Endothelial cell of umbilical vein (primary cell): ENCODE results near the gene PTPRD. TPM values are rescaled to one million over a fixed set of nuclear protein-coding genes. Genes with fewer than 3 reads are reported as not detected.

Experiments
- BruUV-seq: library from RNA; stranded (reverse); fragments of 400-500 nt; replicated peaks from 2 replicates; lab custom pipeline; 2021; lab: Mats Ljungman, UMichigan
- CTCF ChIA-PET: fragments of 300-600, 350-600 bp; sonication (Branson Sonifier 250); formaldehyde crosslinking; loops from one replicate; lab custom pipeline; 2021; ENCODE audit warnings: antibody characterized with exemption, inconsistent platforms; lab: Charles Lee
- POLR2A ChIA-PET: fragments of 300-600, 350-600 bp; sonication (Branson Sonifier 250); formaldehyde crosslinking; loops from one replicate; lab custom pipeline; 2021; ENCODE audit warnings: antibody characterized with exemption, inconsistent platforms; lab: Charles Lee
- DNase-seq: peaks from one replicate; pipeline ENCODE4 v3.0.0-alpha.2; 2011; ENCODE audit warnings: low read depth, low spot score
- FAIRE-seq: peaks from 2 replicates; lab custom pipeline; 2011; peaks lifted over from hg19 to GRCh38; lab: Jason Lieb, UNC
- H2AFZ ChIP-seq: 2 replicates; pipeline ENCODE4 v1.6.0; 2012; ENCODE audit warnings: low read depth, low read length, control low read depth, inconsistent platforms
- H3K27ac ChIP-seq: 2 replicates; pipeline ENCODE4 v1.5.1; 2011; ENCODE audit warnings: low read depth, mild to moderate bottlenecking, control low read depth, low read length, moderate library complexity; ENCODE audit not compliant: insufficient read depth
- H3K27me3 ChIP-seq, 2 experiments: 2 replicates each; pipeline versions ENCODE4 v1.6.0 to v1.6.1; 2011; ENCODE audit warnings: low read length in 2 of 2, mixed read lengths in 1 of 2; ENCODE audit not compliant: control insufficient read depth in 2 of 2, insufficient read depth in 2 of 2
- H3K36me3 ChIP-seq, 2 experiments: 2 replicates in 1 of 2; 3 replicates in 1 of 2; pipeline ENCODE4 v1.5.1; 2011; ENCODE audit warnings: low read length in 2 of 2, mild to moderate bottlenecking in 1 of 2, moderate library complexity in 1 of 2; ENCODE audit not compliant: control insufficient read depth in 2 of 2, insufficient read depth in 2 of 2; ENCODE audit errors: extremely low read depth in 1 of 2
- H3K4me1 ChIP-seq: 3 replicates; pipeline ENCODE4 v1.5.1; 2011; ENCODE audit warnings: mild to moderate bottlenecking, low read length; ENCODE audit not compliant: control insufficient read depth, insufficient read depth; ENCODE audit errors: extremely low read depth
- H3K4me2 ChIP-seq: 2 replicates; pipeline ENCODE4 v1.6.1; 2011; ENCODE audit warnings: low read length, control low read depth, mixed read lengths; ENCODE audit not compliant: insufficient read depth
- H3K4me3 ChIP-seq, 3 experiments: fragments of 200-600 bp in 1 of 3; sonication (generic), shearing (Covaris generic) in 1 of 3; replicated peaks in 1 of 3; 2 replicates each; pipeline ENCODE4 v1.5.1; 2011 to 2016; ENCODE audit warnings: control low read depth in 3 of 3, low read length in 3 of 3, mild to moderate bottlenecking in 2 of 3, inconsistent platforms in 1 of 3, low read depth in 1 of 3, moderate library complexity in 1 of 3; ENCODE audit not compliant: insufficient read depth in 1 of 3
- H3K79me2 ChIP-seq: 2 replicates; pipeline ENCODE4 v1.6.0; 2012; ENCODE audit warnings: low read length, inconsistent platforms; ENCODE audit not compliant: control insufficient read depth, insufficient read depth
- H3K9ac ChIP-seq: replicated peaks from 2 replicates; pipeline ENCODE3; 2011; ENCODE audit warnings: low read length, control low read depth; ENCODE audit not compliant: insufficient read depth; ENCODE audit errors: extremely low read depth
- H3K9me1 ChIP-seq: replicated peaks from 3 replicates; pipeline ENCODE4 v1.6.0; 2011; ENCODE audit warnings: mild to moderate bottlenecking, low read length; ENCODE audit not compliant: control insufficient read depth, insufficient read depth; ENCODE audit errors: extremely low read depth
- H3K9me3 ChIP-seq: replicated peaks from 2 replicates; pipeline ENCODE4 v1.5.1; 2012; ENCODE audit warnings: low read length, inconsistent platforms; ENCODE audit not compliant: control insufficient read depth, insufficient read depth
- H4K20me1 ChIP-seq: replicated peaks from 2 replicates; pipeline ENCODE3; 2011; ENCODE audit warnings: mild to moderate bottlenecking, low read length; ENCODE audit not compliant: control insufficient read depth, insufficient read depth; ENCODE audit errors: extremely low read depth
- CTCF ChIP-seq, 2 donors: IDR thresholded peaks; 1 replicate in 1 of 2; 2 replicates in 1 of 2; pipeline ENCODE4 v1.5.1; 2011; ENCODE audit warnings: low read length in 2 of 2, mild to moderate bottlenecking in 2 of 2, moderate library complexity in 2 of 2, control low read depth in 1 of 2, inconsistent platforms in 1 of 2, low read depth in 1 of 2; ENCODE audit not compliant: insufficient read depth in 1 of 2; ENCODE audit errors: extremely low read depth in 1 of 2
- EZH2 ChIP-seq: IDR thresholded peaks from 2 replicates; pipeline ENCODE4 v1.6.1; 2012; ENCODE audit warnings: borderline replicate concordance, low read depth, mild to moderate bottlenecking, moderate library complexity, low read length, inconsistent platforms; ENCODE audit not compliant: severe bottlenecking
- FOS ChIP-seq: IDR thresholded peaks from 2 replicates; pipeline ENCODE4 v1.6.1; 2011; ENCODE audit warnings: mild to moderate bottlenecking, low read length, moderate library complexity, borderline replicate concordance; ENCODE audit not compliant: insufficient read depth
- GATA2 ChIP-seq: IDR thresholded peaks from 2 replicates; pipeline ENCODE4 v1.7.0; 2011; ENCODE audit warnings: low read depth, mild to moderate bottlenecking, moderate library complexity, mixed read lengths, low read length; ENCODE audit not compliant: insufficient read length, insufficient read depth
- JUN ChIP-seq: IDR thresholded peaks from 2 replicates; pipeline ENCODE4 v1.6.1; 2011; ENCODE audit warnings: borderline replicate concordance, low read depth; ENCODE audit not compliant: insufficient read length, insufficient read depth
- MAX ChIP-seq: IDR thresholded peaks from 2 replicates; pipeline ENCODE4 v1.6.1; 2011; ENCODE audit not compliant: insufficient read depth, insufficient read length
- MYC ChIP-seq: IDR thresholded peaks from one replicate; pipeline ENCODE4 v1.6.1; 2011; ENCODE audit warnings: mild to moderate bottlenecking, low read depth, low read length
- POLR2A ChIP-seq: IDR thresholded peaks from 2 replicates; pipeline ENCODE4 v1.6.1; 2012; ENCODE audit warnings: low read depth, mild to moderate bottlenecking, control low read depth, low read length
- POLR2AphosphoS5 ChIP-seq: IDR thresholded peaks from 2 replicates; pipeline ENCODE4 v1.6.1; 2012; ENCODE audit warnings: low read depth, mild to moderate bottlenecking, control low read depth, low read length, moderate library complexity; ENCODE audit not compliant: insufficient read depth
- dilution Hi-C: fragments of 300-500 bp; cut with MboI; formaldehyde crosslinking; loops from one replicate; pipeline ENCODE4 v1.15.0; 2019; ENCODE audit warnings: low sequenced_read_pairs; ENCODE audit not compliant: extremely low pct_ligation_motif_present
- intact Hi-C: fragments of 100-400 bp; cut with micrococcal nuclease; formaldehyde crosslinking; loops from one replicate; pipeline ENCODE4 v1.10.0; 2022
- polyA plus RNA-seq, 4 experiments: library from polyadenylated mRNA; depleted of rRNA in 3 of 4; stranded (reverse) in 3 of 4; unstranded in 1 of 4; fragments of >200 nt; gene quantifications; 2 replicates each; pipeline versions ENCODE4 v1.2.1 to v1.2.3, GENCODE V29; 2011 to 2012; ENCODE audit warnings: missing spikeins in 1 of 4
- total RNA-seq: library from RNA; stranded (reverse); gene quantifications from 2 replicates; pipeline ENCODE4 v1.2.3, GENCODE V29; 2021

The PTPRD gene
- total and polyA plus RNA-seq, 2 donors (not counting 3 experiments of a cell fraction or from before 2014, with no cell fraction given) = 5.5 to 5.7 TPM

- Histone ChIP-seq H3K9me3 (no peaks in the 10 kb centered on the region), H3K9ac (no peak overlapping the region), H3K27ac (no peak overlapping the region), H3K4me3 (no peak overlapping the region), H3K79me2 (no peaks in the 10 kb centered on the region), H3K27me3 (no peaks in the 10 kb centered on the region), H4K20me1 (no peaks in the 10 kb centered on the region), H2AFZ (no peak overlapping the region), H3K4me2 (no peak overlapping the region), H3K36me3 (no peaks in the 10 kb centered on the region), H3K4me1 (no peaks in the 10 kb centered on the region), H3K9me1 (no peaks in the 10 kb centered on the region)
- BruUV-seq = no TSS peak
- FAIRE-seq (no peak), DNase-seq (no peak)
- intact Hi-C loops = no loop called here
- dilution Hi-C loops = no loop called here
- POLR2A ChIA-PET = no interaction called here
- CTCF ChIA-PET = no interaction called here
- no peak for TF ChIP-seq JUN
- TF ChIP-seq EZH2 = no peak
- TF ChIP-seq FOS = no peak
- TF ChIP-seq CTCF (IDR thresholded peaks at IDR 0.05; ENCODE audit: extremely low read depth in 1 of 2, insufficient read depth in 1 of 2, low read depth in 1 of 2, low read length in 2 of 2) = no peak
- no peak for TF ChIP-seq MAX
- no peak for TF ChIP-seq POLR2A
- no peak for TF ChIP-seq MYC
- no peak for TF ChIP-seq POLR2AphosphoS5
- TF ChIP-seq GATA2 = no peak
These were observed 942.3 kb downstream of the PTPRD start for GRCh38 chr9:9670454-9670853.
